Stimulated activated CD4-positive, alpha-beta T cell treated with anti-CD3 and anti-CD28 coated beads, Interleukin-12 subunit alpha, Interleukin-12 subunit beta, amount 100 ng/mL, for 24 hours (primary cell): ENCODE data around the gene TGFBR2.

Experiments used
- DNase-seq, 2 experiments: peaks; one replicate each; pipeline ENCODE4 v3.0.0-alpha.2; 2020; ENCODE audit warnings: low read depth in 2 of 2

The TGFBR2 gene

GRCh38 chr3:30719536-30719935 lies 113.1 kb downstream of the TGFBR2 start:
- DNase-seq: no peak

- no peak for DNase-seq
These were observed 114.3 kb downstream of the TGFBR2 start for GRCh38 chr3:30720586-30721313.

- DNase-seq: no peak
These were observed 114.9 kb downstream of the TGFBR2 start for GRCh38 chr3:30721314-30721634.

GRCh38 chr3:30723211-30723610 lies 116.8 kb downstream of the TGFBR2 start:
- no peak for DNase-seq

GRCh38 chr3:30724863-30725262 lies 118.5 kb downstream of the TGFBR2 start:
- DNase-seq: no peak

- DNase-seq: no peak
These were observed 121.7 kb downstream of the TGFBR2 start for GRCh38 chr3:30728143-30728542.

- DNase-seq: no peak
These were observed 123.1 kb downstream of the TGFBR2 start for GRCh38 chr3:30729512-30729911.

- no peak for DNase-seq
These were observed 123.5 kb downstream of the TGFBR2 start for GRCh38 chr3:30729936-30730335.

- no peak for DNase-seq
These were observed 124.6 kb downstream of the TGFBR2 start for GRCh38 chr3:30730967-30731366.

GRCh38 chr3:30733209-30733608 lies 126.8 kb downstream of the TGFBR2 start:
- DNase-seq: no peak

GRCh38 chr3:30733696-30734095 lies 127.3 kb downstream of the TGFBR2 start:
- DNase-seq: no peak

- DNase-seq: no peak
These were observed 131.5 kb downstream of the TGFBR2 start for GRCh38 chr3:30737743-30738499.

GRCh38 chr3:30738605-30739004 lies 132.2 kb downstream of the TGFBR2 start:
- DNase-seq: no peak

GRCh38 chr3:30741889-30742288 lies 135.5 kb downstream of the TGFBR2 start:
- DNase-seq: no peak

- no peak for DNase-seq
These were observed 136.6 kb downstream of the TGFBR2 start for GRCh38 chr3:30742796-30743619.
